ENCODE measurements around the gene STUM.

STUM gene

GRCh38 chr1:226603858-226604559, 55.4 kb downstream of the STUM start:
- TF ChIP-seq CTCF (conservative IDR thresholded peaks at IDR 0.05; ENCODE audit: low read depth, low read length): no peak
- DNase-seq (ENCODE audit: low read depth): no peak
- no peak overlapping the region for H3K4me3 ChIP-seq (ENCODE audit: low read length)

GRCh38 chr1:226604560-226605317, 56.2 kb downstream of the STUM start:
- no peak overlapping the region for H3K4me3 ChIP-seq (ENCODE audit: low read length)
- no peak for TF ChIP-seq CTCF (conservative IDR thresholded peaks at IDR 0.05; ENCODE audit: low read depth, low read length)
- DNase-seq (ENCODE audit: low read depth): no peak

- DNase-seq (ENCODE audit: low read depth): no peak
- TF ChIP-seq CTCF (conservative IDR thresholded peaks at IDR 0.05; ENCODE audit: low read depth, low read length): no peak
- no peak overlapping the region for H3K4me3 ChIP-seq (ENCODE audit: low read length)
Observed at GRCh38 chr1:226605318-226605950, 56.9 kb downstream of the STUM start.

GRCh38 chr1:226606311-226607267, 58.0 kb downstream of the STUM start:
- no peak for TF ChIP-seq CTCF (conservative IDR thresholded peaks at IDR 0.05; ENCODE audit: low read depth, low read length)
- H3K4me3 ChIP-seq (ENCODE audit: low read length): no peak overlapping the region
- no peak for DNase-seq (ENCODE audit: low read depth)

- DNase-seq (ENCODE audit: low read depth): no peak
- TF ChIP-seq CTCF (conservative IDR thresholded peaks at IDR 0.05; ENCODE audit: low read depth, low read length): no peak
Observed at GRCh38 chr1:226607268-226607660, 58.7 kb downstream of the STUM start.

GRCh38 chr1:226607821-226608220, 59.3 kb downstream of the STUM start:
- TF ChIP-seq CTCF (conservative IDR thresholded peaks at IDR 0.05; ENCODE audit: low read depth, low read length): no peak
- DNase-seq (ENCODE audit: low read depth): no peak
- H3K4me3 ChIP-seq (ENCODE audit: low read length): no peak overlapping the region

More at GRCh38 chr1:226607268-226607660, 58.7 kb downstream of the STUM start:
- no peak overlapping the region for H3K4me3 ChIP-seq (ENCODE audit: low read length)
